ENCODE data around the gene ATP6V1G3.

DNA sequence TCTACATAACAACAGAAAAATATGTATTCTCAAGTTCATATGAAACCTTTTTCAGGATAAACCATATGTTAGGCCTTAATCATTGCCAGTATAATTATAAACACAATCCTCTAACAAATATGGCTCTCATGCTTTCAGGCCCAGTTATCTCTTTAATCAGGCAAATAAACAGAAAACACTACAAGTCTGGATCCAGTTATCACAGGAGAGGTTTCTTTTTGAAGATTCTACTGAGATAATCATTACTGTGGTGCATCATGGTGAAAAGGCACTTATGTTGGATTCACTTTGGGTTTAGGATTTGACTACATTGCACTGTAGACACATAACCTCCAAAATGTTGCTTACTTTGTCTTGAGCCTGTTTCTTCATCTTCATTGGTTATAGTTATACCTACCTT, 8.4 kb upstream of the ATP6V1G3 start:
- TF ChIP-seq, protein P1, sequence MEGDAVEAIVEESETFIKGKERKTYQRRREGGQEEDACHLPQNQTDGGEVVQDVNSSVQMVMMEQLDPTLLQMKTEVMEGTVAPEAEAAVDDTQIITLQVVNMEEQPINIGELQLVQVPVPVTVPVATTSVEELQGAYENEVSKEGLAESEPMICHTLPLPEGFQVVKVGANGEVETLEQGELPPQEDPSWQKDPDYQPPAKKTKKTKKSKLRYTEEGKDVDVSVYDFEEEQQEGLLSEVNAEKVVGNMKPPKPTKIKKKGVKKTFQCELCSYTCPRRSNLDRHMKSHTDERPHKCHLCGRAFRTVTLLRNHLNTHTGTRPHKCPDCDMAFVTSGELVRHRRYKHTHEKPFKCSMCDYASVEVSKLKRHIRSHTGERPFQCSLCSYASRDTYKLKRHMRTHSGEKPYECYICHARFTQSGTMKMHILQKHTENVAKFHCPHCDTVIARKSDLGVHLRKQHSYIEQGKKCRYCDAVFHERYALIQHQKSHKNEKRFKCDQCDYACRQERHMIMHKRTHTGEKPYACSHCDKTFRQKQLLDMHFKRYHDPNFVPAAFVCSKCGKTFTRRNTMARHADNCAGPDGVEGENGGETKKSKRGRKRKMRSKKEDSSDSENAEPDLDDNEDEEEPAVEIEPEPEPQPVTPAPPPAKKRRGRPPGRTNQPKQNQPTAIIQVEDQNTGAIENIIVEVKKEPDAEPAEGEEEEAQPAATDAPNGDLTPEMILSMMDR (IDR thresholded peaks at IDR 0.05; ENCODE audit: low read length) = no peak
- TF ChIP-seq EZH2 (optimal IDR thresholded peaks at IDR 0.05; ENCODE audit: low read depth, low read length) (no peak), EZH2phosphoT487 (IDR thresholded peaks at IDR 0.05; ENCODE audit: low read length) (no peak)

All from MM.1S (cell line).